Measurements from ENCODE around the gene C7orf25.
"Not testable (repeated sequence)": the region's sequence is repeated elsewhere in the genome, so short reads cannot be mapped to it uniquely, and the experiment has no call there.

Gene C7orf25

GRCh38 chr7:42928754-42929153 lies 16.9 kb upstream of the C7orf25 start:
- no peak for DNase-seq

- DNase-seq: no peak
Measured at GRCh38 chr7:42926204-42926603, 14.3 kb upstream of the C7orf25 start.

GRCh38 chr7:42925630-42926029 lies 13.8 kb upstream of the C7orf25 start:
- DNase-seq: no peak

GRCh38 chr7:42924223-42924838 lies 12.5 kb upstream of the C7orf25 start:
- no peak for DNase-seq

- no peak for DNase-seq
Measured at GRCh38 chr7:42922017-42922753, 10.3 kb upstream of the C7orf25 start.

GRCh38 chr7:42915356-42915755 lies 3.5 kb upstream of the C7orf25 start:
- DNase-seq: no peak

GRCh38 chr7:42914421-42915045 lies 2.7 kb upstream of the C7orf25 start:
- DNase-seq: no peak

GRCh38 chr7:42914009-42914408 lies 2.1 kb upstream of the C7orf25 start:
- no peak for DNase-seq

GRCh38 chr7:42913591-42913990 lies 1.7 kb upstream of the C7orf25 start:
- DNase-seq: no peak

GRCh38 chr7:42910306-42910705 lies 1.6 kb downstream of the C7orf25 start:
- DNase-seq: no peak

GRCh38 chr7:42907316-42907715 lies 4.6 kb downstream of the C7orf25 start:
- DNase-seq: no peak

- DNase-seq: no peak
Measured at GRCh38 chr7:42906181-42906580, 5.7 kb downstream of the C7orf25 start.

GRCh38 chr7:42902331-42902730 lies 9.5 kb downstream of the C7orf25 start:
- DNase-seq: no peak

- no peak for DNase-seq
Measured at GRCh38 chr7:42900842-42901241, 11.0 kb downstream of the C7orf25 start.

- DNase-seq: no peak
Measured at GRCh38 chr7:42893346-42894240, 18.3 kb downstream of the C7orf25 start.

- no peak for DNase-seq
Measured at GRCh38 chr7:42886893-42887505, 24.9 kb downstream of the C7orf25 start.

- no peak for DNase-seq
Measured at GRCh38 chr7:42886129-42886528, 25.7 kb downstream of the C7orf25 start.

GRCh38 chr7:42885183-42885582 lies 26.7 kb downstream of the C7orf25 start:
- not testable (repeated sequence) for DNase-seq

GRCh38 chr7:42883950-42884349 lies 27.9 kb downstream of the C7orf25 start:
- no peak for DNase-seq

GRCh38 chr7:42880392-42880791 lies 31.5 kb downstream of the C7orf25 start:
- no peak for DNase-seq

- no peak for DNase-seq
Measured at GRCh38 chr7:42878303-42878702, 33.6 kb downstream of the C7orf25 start.

- no peak for DNase-seq
Measured at GRCh38 chr7:42877862-42878261, 34.0 kb downstream of the C7orf25 start.
